ENCODE results near the gene SNX25.
"Not testable (repeated sequence)": the region's sequence is repeated elsewhere in the genome, so short reads cannot be mapped to it uniquely, and the experiment has no call there.

SNX25 gene

GRCh38 chr4:185304541-185304940, 95.1 kb downstream of the SNX25 start:
- FAIRE-seq = no peak
- no peak for DNase-seq (ENCODE audit: low spot score)

- no peak for DNase-seq (ENCODE audit: low spot score)
- peak; percentile 9 for FAIRE-seq
Measured at GRCh38 chr4:185304944-185305690, 95.7 kb downstream of the SNX25 start.

- FAIRE-seq = peak; percentile 56
- peak; percentile 55 for DNase-seq (ENCODE audit: low spot score)
Measured at GRCh38 chr4:185305979-185306442, 96.6 kb downstream of the SNX25 start.

GRCh38 chr4:185307136-185307950, 97.9 kb downstream of the SNX25 start:
- DNase-seq (ENCODE audit: low spot score) (peak; percentile 18), FAIRE-seq (no peak)

GRCh38 chr4:185309770-185310169, 100.4 kb downstream of the SNX25 start:
- no peak for DNase-seq (ENCODE audit: low spot score)
- FAIRE-seq = no peak

- DNase-seq (ENCODE audit: low spot score) (no peak), FAIRE-seq (no peak)
Measured at GRCh38 chr4:185311113-185311888, 101.9 kb downstream of the SNX25 start.

- DNase-seq (ENCODE audit: low spot score) (no peak), FAIRE-seq (no peak)
Measured at GRCh38 chr4:185312699-185313098, 103.3 kb downstream of the SNX25 start.

GRCh38 chr4:185317462-185317861, 108.1 kb downstream of the SNX25 start:
- not testable (repeated sequence) for DNase-seq (ENCODE audit: low spot score); FAIRE-seq

- DNase-seq (ENCODE audit: low spot score) = no peak
- FAIRE-seq = no peak
Measured at GRCh38 chr4:185317880-185318279, 108.5 kb downstream of the SNX25 start.

- DNase-seq (ENCODE audit: low spot score) (no peak), FAIRE-seq (no peak)
Measured at GRCh38 chr4:185318679-185319078, 109.3 kb downstream of the SNX25 start.

- DNase-seq (ENCODE audit: low spot score) (no peak), FAIRE-seq (no peak)
Measured at GRCh38 chr4:185322803-185323202, 113.4 kb downstream of the SNX25 start.

GRCh38 chr4:185323606-185324005, 114.2 kb downstream of the SNX25 start:
- no peak for FAIRE-seq
- no peak for DNase-seq (ENCODE audit: low spot score)

GRCh38 chr4:185324361-185324760, 115.0 kb downstream of the SNX25 start:
- not testable (repeated sequence) for DNase-seq (ENCODE audit: low spot score); FAIRE-seq

GRCh38 chr4:185325721-185326120, 116.3 kb downstream of the SNX25 start:
- not testable (repeated sequence) for FAIRE-seq; DNase-seq (ENCODE audit: low spot score)

GRCh38 chr4:185328586-185328985, 119.2 kb downstream of the SNX25 start:
- FAIRE-seq = no peak
- no peak for DNase-seq (ENCODE audit: low spot score)

- not testable (repeated sequence) for DNase-seq (ENCODE audit: low spot score); FAIRE-seq
Measured at GRCh38 chr4:185329879-185330510, 120.6 kb downstream of the SNX25 start.

GRCh38 chr4:185332575-185333464, 123.4 kb downstream of the SNX25 start:
- DNase-seq (ENCODE audit: low spot score) = no peak
- FAIRE-seq = no peak

- DNase-seq (ENCODE audit: low spot score) = no peak
- no peak for FAIRE-seq
Measured at GRCh38 chr4:185334326-185334725, 124.9 kb downstream of the SNX25 start.

- DNase-seq (ENCODE audit: low spot score) (no peak), FAIRE-seq (no peak)
Measured at GRCh38 chr4:185335579-185335978, 126.2 kb downstream of the SNX25 start.

GRCh38 chr4:185339941-185340340, 130.5 kb downstream of the SNX25 start:
- FAIRE-seq (no peak), DNase-seq (ENCODE audit: low spot score) (no peak)

All from urothelium cell line (cell line).